Right ventricle myocardium inferior (tissue), 1 donor: Measurements from ENCODE around the gene ARHGEF16. TPM values are rescaled to one million over a fixed set of nuclear protein-coding genes. Genes with fewer than 3 reads are reported as not detected.

Experiments used
- ATAC-seq: fragments of 200-7000 bp; cut with Tn5 transposase; one replicate; pipeline ENCODE4 v1.9.1; 2020; ENCODE audit warnings: mild to moderate bottlenecking, moderate library complexity
- DNase-seq: peaks from one replicate; pipeline ENCODE4 v3.0.0; 2021; ENCODE audit errors: missing footprints
- intact Hi-C: fragments of 100-400 bp; cut with DNase I; formaldehyde crosslinking; loops from one replicate; pipeline ENCODE4 v1.11.0; 2022
- total RNA-seq: library from RNA; stranded (reverse); fragmentation: NEBNext Ultra II Directional; extraction: Animal tissue kit (Norgen Biotek cat#: 25700); gene quantifications from one replicate; pipeline ENCODE4 v1.2.1, GENCODE V29; 2021
- donor health status: DM: no; HTN: yes; CAD: no; lungs with severe emphysema.

ARHGEF16 gene
- total RNA-seq, 1 donor from 2014 or later: 1.4 TPM

DNA sequence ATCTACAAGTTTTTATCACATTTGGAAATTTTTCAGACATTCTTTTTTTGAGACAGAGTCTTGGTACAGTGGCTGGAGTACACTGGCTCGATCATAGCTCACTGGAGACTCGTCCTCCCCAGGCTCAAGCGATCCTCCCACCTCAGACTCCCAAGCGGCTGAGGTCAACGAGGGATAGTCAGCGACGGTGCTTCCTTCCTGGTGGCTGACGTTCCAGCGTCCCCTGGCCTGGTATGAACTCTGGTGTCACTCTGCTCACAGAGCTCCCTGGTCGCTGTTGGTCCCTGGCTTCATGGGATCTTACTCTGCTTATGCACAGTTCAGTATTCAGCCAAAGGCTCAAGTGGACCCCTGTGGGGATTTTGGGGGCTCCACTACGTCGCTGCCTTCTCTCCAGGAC lies 3.5 kb upstream of the ARHGEF16 start:
- DNase-seq (peak; percentile 17), ATAC-seq (no peak)
- intact Hi-C loops: no loop called here

DNA sequence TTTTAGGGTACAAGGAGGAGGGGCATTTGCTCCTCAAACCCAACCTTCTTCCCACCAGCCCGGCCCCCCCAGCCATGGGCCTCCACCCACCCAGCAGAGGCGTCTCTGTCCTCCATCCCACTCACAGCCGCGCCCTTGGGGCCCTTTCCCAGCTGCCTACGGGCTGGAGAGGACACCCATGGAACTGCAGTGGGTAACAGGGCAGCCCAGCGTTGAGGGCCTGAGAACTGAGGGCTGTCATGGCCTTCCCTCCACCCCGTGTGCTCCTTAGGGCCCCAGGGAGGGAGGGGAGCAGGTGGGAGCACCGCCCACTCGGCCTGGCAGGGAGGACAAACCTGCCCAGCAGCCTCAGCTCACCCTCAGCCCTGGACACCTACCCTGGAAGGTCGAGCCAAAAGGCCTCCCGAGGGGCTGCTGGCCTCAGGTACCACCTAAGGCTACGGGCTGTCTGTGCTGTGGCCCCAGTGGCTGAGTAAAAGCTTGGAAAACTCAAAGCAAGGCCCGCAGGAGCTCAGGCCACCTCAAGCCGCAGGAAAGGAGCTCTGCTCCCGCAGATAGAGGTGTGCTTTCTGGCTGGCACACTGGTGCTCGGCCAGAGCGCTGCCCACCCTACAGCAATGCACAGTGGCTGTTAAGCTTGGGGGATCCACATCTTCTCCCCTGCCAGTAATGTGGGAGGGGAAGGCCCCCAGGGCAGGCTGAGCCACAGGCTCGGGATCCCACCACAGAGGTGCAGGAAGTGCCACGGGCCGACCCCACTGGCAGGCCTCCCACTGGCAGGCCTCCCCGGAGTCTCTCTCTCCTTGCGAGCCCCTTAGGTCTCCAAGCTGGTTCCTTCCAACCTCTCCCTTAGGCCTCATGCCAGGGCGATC lies 2.2 kb upstream of the ARHGEF16 start:
- intact Hi-C loops: loop anchor here (2.0 kb wide), 1 partner anchor 21 kb away; no protein-coding TSS in a partner anchor
- ATAC-seq (no peak), DNase-seq (peak; percentile 40)

DNA sequence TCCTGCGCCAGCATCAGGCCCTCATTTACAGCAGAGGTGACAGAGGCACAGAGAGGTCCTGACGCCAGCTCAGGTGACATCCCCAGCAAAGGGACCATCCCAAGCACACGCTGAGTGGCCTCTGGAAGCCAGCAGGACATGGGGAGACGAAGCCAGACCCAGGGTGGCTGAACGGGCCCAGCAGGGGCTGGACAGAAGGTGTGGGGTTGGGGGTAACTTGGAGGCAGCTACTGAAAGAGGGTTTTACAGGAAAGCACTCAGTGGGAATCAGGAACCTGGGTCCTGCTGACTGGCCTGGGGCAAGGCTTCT lies 1.6 kb upstream of the ARHGEF16 start:
- ATAC-seq (no peak), DNase-seq (peak; percentile 21)
- intact Hi-C loops: loop anchor here (1.0 to 2.0 kb wide), 2 partner anchors 20 to 31 kb away; no protein-coding TSS in a partner anchor

DNA sequence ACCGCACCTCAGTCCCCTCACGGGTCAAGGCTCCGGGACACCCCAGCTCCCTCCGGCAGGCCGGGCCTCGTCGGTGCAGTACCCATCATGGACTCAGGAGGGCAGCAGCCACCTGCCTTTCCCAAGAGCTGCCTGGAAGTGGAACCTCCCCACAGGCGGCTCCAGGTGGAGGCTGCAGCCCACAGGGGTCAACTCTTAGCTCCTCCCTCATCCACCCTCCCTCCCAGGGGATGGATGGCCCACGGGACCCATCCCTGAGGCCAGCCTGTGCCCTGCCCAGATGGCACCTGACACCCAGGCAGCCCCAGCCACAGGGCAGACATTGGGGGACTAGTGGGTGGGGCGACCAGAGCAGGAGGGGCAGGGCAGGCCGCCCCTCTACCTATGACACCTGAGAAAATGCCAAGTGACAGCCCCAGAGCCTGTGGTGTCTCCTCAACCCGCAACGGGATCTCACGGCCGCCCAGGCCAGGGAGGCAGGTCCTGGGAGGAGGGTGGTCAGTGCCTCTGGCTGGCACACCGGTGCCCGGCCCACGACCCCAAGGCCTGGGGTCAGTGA lies 1.2 kb upstream of the ARHGEF16 start:
- peak; percentile 74 for ATAC-seq
- intact Hi-C loops: loop anchor here (1.0 to 2.0 kb wide), 2 partner anchors 20 to 31 kb away; no protein-coding TSS in a partner anchor
- peak; percentile 84 for DNase-seq

DNA sequence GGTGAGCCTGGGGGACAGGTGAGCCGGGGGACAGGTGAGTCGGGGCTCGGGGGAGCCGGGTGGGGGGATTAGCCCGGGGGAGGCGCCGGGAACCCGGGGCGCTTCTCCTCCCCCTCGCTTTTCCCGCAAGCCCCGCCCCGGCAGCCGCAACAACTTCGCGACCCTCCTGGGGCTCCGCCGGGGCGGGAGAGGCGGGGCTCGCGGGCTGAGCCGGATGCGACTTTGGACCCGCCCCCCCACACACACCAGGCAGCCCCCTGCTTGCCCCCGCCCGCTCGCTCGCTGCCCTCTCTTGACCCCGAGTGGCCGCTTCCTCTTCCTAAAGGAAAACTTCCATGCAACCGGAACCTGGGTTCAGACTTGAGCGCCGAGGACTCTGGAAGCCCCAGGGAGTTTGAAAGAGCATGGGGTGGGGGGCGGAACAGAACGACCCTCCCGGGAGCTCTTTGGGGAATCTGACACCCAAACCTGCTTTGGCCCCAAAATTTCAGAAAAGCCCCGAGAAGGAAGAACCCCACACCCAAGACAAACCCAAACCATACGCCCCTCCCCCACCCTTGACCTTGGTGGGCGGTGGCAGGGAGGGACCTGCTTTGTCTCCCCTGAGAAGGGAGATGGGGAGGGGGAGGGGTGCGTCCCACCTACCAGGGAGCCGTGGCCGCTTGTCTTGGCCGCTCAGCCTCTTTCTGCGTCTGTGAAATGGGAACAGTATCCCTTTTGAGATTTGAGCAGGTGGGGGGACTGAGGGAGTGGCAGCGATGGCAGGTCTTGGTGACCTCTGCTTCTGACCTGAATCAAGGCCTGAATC lies 550 bp downstream of the ARHGEF16 start:
- peak; percentile 75 for DNase-seq
- intact Hi-C loops: no loop called here
- peak; percentile 35 for ATAC-seq

GRCh38 chr1:3455670-3456448 lies 1.4 kb downstream of the ARHGEF16 start:
- ATAC-seq (no peak), DNase-seq (peak; percentile 17)
- intact Hi-C loops: no loop called here

- DNase-seq (peak; percentile 53), ATAC-seq (no peak)
- intact Hi-C loops: no loop called here
Measured at GRCh38 chr1:3456449-3456963, 2.0 kb downstream of the ARHGEF16 start.

DNA sequence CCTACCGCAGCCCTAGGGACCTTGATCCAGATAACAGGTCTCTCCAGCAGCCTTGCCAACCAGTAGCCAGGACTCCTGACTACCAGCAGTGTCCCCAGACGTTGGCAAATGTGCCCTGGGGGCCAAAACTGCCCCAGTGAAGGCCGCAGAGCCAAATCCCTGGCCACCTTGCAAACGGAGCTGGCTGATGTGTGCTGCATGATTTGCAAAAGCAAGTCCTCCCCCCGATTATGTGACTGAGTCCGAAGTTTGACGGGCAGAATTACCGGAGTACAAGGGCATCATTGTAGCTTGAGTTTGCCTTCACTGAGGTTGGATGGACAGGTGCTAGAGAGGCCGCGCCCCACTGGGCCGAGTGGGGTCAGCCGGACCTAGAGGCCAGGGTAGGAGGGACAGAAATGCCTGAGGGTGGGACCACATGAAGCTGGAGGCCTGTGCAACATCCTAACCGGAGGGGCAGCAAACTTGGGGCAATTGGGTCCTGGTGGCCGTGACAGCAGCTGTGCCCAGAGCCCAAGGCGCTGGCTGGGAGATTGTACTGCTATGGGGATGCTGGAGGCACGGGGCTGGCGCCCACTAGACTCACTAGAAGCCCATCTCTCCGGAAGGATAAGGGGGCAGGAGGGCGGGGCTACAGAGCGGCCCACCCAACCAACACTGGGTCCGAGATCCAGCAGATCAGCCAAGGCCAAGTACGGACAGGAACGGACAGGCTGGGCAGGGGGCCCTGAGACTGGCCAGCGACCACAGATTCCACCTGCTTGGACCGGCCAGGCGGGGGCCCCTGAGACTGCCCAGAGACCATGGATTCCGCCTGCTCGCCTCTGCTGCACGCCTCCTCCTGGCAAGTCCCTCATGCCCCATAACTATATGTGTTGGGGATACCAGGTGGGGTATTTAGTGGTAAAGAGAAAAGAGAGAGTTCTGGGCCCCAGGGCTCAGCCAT lies 2.8 kb downstream of the ARHGEF16 start:
- intact Hi-C loops: no loop called here
- DNase-seq: peak; percentile 45
- no peak for ATAC-seq

GRCh38 chr1:3457910-3458883 lies 3.7 kb downstream of the ARHGEF16 start:
- intact Hi-C loops: no loop called here
- ATAC-seq (peak; percentile 49), DNase-seq (peak; percentile 63)

GRCh38 chr1:3459051-3459908 lies 4.8 kb downstream of the ARHGEF16 start:
- ATAC-seq: no peak
- peak; percentile 44 for DNase-seq
- intact Hi-C loops: no loop called here

DNA sequence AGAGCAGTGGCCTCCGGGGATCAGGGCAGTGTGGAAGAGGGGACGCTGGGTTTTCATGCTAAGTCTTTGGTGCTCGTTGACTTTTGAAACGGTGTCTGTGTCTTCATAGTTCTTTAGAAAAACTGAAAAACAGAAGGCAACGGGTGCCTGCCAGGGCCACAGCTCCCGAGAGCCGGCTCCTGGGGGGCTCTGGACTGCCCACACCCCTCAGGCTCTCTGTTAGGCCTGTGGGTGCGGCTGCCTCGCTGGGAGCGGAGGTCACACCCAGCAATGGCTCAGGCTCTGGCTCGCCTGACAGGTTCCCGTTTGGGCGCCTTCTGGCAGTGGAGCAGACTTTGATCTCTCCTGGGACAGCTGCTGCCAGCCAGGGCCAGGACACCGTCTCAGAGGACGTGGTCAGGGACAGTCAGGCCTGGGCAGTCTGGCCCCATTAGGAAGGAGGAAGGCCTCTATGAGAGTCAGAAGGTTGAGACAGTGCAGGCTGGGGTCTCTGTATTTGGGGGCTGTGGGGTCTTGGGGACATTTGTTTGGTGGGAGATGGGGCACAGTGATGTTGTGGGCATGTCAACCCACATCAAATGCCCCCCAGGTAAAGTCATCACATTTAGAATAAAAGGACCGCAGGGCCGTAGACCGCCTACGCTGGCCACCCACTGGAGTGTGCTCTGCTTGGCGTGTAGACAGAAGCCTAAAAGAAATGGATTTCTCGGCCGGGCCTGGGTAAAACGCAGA lies 5.6 kb downstream of the ARHGEF16 start:
- peak; percentile 65 for DNase-seq
- ATAC-seq: no peak
- intact Hi-C loops: no loop called here

DNA sequence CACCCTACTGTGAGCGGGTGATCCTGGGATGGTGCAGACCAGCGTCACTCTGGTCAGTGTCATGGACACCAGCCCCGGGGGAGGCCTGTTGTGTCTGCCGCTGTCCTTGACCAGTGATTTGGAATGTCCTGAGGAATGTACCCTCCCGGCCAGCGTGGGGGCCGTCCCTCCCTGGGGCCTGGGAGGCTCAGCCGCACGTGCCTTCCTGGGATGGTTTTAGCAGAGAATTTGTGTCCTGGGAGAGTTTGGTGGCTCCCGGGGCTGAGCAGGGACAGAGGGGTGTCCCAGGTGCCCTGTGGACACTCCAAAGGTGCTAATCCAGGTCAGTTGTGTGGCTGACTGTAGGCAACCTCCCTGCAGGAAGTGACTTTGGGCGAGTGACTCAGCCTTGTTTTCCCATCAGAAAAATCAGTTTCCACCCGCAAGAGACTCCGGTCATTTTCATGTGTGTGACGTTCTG lies 6.2 kb downstream of the ARHGEF16 start:
- ATAC-seq (no peak), DNase-seq (peak; percentile 65)
- intact Hi-C loops: no loop called here

- intact Hi-C loops: no loop called here
- ATAC-seq (no peak), DNase-seq (peak; percentile 59)
Measured at GRCh38 chr1:3461238-3461933, 6.9 kb downstream of the ARHGEF16 start.

GRCh38 chr1:3461934-3462275 lies 7.4 kb downstream of the ARHGEF16 start:
- peak; percentile 31 for DNase-seq
- intact Hi-C loops: no loop called here

More at GRCh38 chr1:3461934-3462275, 7.4 kb downstream of the ARHGEF16 start:
- ATAC-seq: no peak
